Measurements from ENCODE around the gene GALNT8.

DNA sequence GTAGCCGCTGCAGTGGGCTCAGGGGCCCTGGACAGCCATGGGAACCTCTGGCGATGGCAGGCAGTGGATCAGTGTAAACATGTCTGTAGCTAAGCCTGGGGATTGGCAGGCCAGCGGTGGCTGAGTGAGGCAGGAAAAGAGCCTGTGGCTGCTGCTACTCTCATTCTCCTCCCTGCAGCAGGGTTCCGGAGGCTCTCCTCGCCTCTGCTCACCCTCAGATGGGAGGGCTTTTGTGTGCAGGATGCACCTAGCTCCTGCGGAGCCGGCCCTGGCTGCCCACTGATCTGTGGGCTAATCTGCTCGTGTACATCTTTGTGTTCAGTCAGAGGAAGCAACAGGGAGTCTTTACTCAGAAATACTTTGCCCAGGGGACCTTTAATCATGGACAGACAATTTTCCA, 59.5 kb downstream of the GALNT8 start:
- TF ChIP-seq POLR2AphosphoS5 (IDR thresholded peaks at IDR 0.05; ENCODE audit: low read depth, low read length) (no peak), SIN3A (IDR thresholded peaks at IDR 0.05; ENCODE audit: borderline replicate concordance, insufficient read depth, low read length) (no peak), TAF1 (IDR thresholded peaks at IDR 0.05; ENCODE audit: borderline replicate concordance, insufficient read depth, low read length) (no peak)

Measured in PFSK-1 (cell line).